NT2/D1 (cell line): ENCODE results near the gene GRIN3B.

Experiments
- DNase-seq: peaks from one replicate; pipeline ENCODE4 v3.0.0-alpha.2; 2011; ENCODE audit warnings: low read depth, low spot score
- H3K27me3 ChIP-seq: 2 replicates; pipeline ENCODE4 v1.6.0; 2011; ENCODE audit warnings: mild to moderate bottlenecking; ENCODE audit not compliant: insufficient read length, insufficient read depth
- H3K36me3 ChIP-seq: 2 replicates; pipeline ENCODE4 v1.6.1; 2011; ENCODE audit warnings: mild to moderate bottlenecking, low read length, mixed read lengths; ENCODE audit not compliant: insufficient read depth, insufficient read length
- H3K4me1 ChIP-seq: 2 replicates; pipeline ENCODE4 v1.5.1; 2011; ENCODE audit not compliant: insufficient read depth, insufficient read length
- H3K4me3 ChIP-seq: 2 replicates; pipeline ENCODE4 v1.5.1; 2011; ENCODE audit warnings: low read depth; ENCODE audit not compliant: insufficient read length
- H3K9ac ChIP-seq: 2 replicates; pipeline ENCODE4 v1.6.0; 2011; ENCODE audit warnings: low read depth; ENCODE audit not compliant: insufficient read length
- H3K9me3 ChIP-seq: 2 replicates; pipeline ENCODE4 v1.5.1; 2011; ENCODE audit warnings: mild to moderate bottlenecking, low read length; ENCODE audit not compliant: insufficient read depth
- SUZ12 ChIP-seq: IDR thresholded peaks from 2 replicates; pipeline ENCODE4 v1.6.1; 2011; ENCODE audit not compliant: insufficient read length, insufficient read depth; ENCODE audit errors: extremely low read depth
- YY1 ChIP-seq: IDR thresholded peaks from 2 replicates; pipeline ENCODE4 v1.6.1; 2011; ENCODE audit not compliant: insufficient read length, insufficient read depth
- ZNF274 ChIP-seq: IDR thresholded peaks from 2 replicates; pipeline ENCODE4 v1.6.1; 2011; ENCODE audit warnings: mild to moderate bottlenecking, low read depth, low read length

The GRIN3B gene

GRCh38 chr19:1006711-1007398, 6.6 kb downstream of the GRIN3B start:
- TF ChIP-seq ZNF274 (no peak), YY1 (no peak), SUZ12 (no peak)
- no peak overlapping the region for H3K4me3 ChIP-seq
- H3K4me1 ChIP-seq: peaks cover 3% of the 10 kb centered on the region
- H3K27me3 ChIP-seq: peaks cover under 1% of the 10 kb centered on the region
- no peak for DNase-seq
- no peak overlapping the region for H3K9ac ChIP-seq
- H3K9me3 ChIP-seq: no peaks in the 10 kb centered on the region
- H3K36me3 ChIP-seq: peaks cover 46% of the 10 kb centered on the region

GRCh38 chr19:1007399-1008251, 7.4 kb downstream of the GRIN3B start:
- TF ChIP-seq YY1: no peak
- no peak for TF ChIP-seq ZNF274
- TF ChIP-seq SUZ12: no peak
- no peak overlapping the region for H3K4me3 ChIP-seq
- no peaks in the 10 kb centered on the region for H3K27me3 ChIP-seq

GRCh38 chr19:1008268-1009040, 8.2 kb downstream of the GRIN3B start:
- no peak overlapping the region for H3K9ac ChIP-seq
- H3K4me3 ChIP-seq: no peak overlapping the region
- no peaks in the 10 kb centered on the region for H3K27me3 ChIP-seq
- TF ChIP-seq SUZ12 (no peak), YY1 (no peak), ZNF274 (no peak)
- no peaks in the 10 kb centered on the region for H3K9me3 ChIP-seq
- peaks cover 61% of the 10 kb centered on the region for H3K36me3 ChIP-seq
- peaks cover 6% of the 10 kb centered on the region for H3K4me1 ChIP-seq
- DNase-seq: no peak

More at GRCh38 chr19:1007399-1008251, 7.4 kb downstream of the GRIN3B start:
- Histone ChIP-seq H3K9ac (no peak overlapping the region), H3K4me1 (peaks cover 3% of the 10 kb centered on the region), H3K9me3 (no peaks in the 10 kb centered on the region), H3K36me3 (peaks cover 54% of the 10 kb centered on the region)
- DNase-seq: no peak

- Histone ChIP-seq H3K27me3 (no peaks in the 10 kb centered on the region), H3K4me3 (no peak overlapping the region), H3K9ac (no peak overlapping the region), H3K36me3 (peaks cover 70% of the 10 kb centered on the region), H3K9me3 (no peaks in the 10 kb centered on the region), H3K4me1 (peaks cover 6% of the 10 kb centered on the region)
- no peak for DNase-seq
- TF ChIP-seq YY1: no peak
- no peak for TF ChIP-seq ZNF274
- no peak for TF ChIP-seq SUZ12
Observed at GRCh38 chr19:1009041-1009980, 9.1 kb downstream of the GRIN3B start.

GRCh38 chr19:1009981-1010538, 9.8 kb downstream of the GRIN3B start:
- no peak for DNase-seq
- TF ChIP-seq ZNF274 (no peak), YY1 (no peak), SUZ12 (no peak)
- Histone ChIP-seq H3K9me3 (no peaks in the 10 kb centered on the region), H3K36me3 (peaks cover 77% of the 10 kb centered on the region), H3K4me1 (peaks cover 6% of the 10 kb centered on the region), H3K4me3 (no peak overlapping the region), H3K27me3 (no peaks in the 10 kb centered on the region), H3K9ac (no peak overlapping the region)
